OCI-LY3 (cell line): ENCODE measurements around the gene COL4A3.

Source experiments
- H2AFZ ChIP-seq: fragments of 200-600, 300-600 bp; shearing (Covaris generic); 2 replicates; pipeline ENCODE4 v1.6.0; 2014; ENCODE audit warnings: antibody characterized with exemption, low read depth, low read length
- H3K27ac ChIP-seq: fragments of 200-600, 300-600 bp; sonication (generic); 2 replicates; pipeline ENCODE4 v1.5.1; 2014; ENCODE audit warnings: mild to moderate bottlenecking, low read length, moderate library complexity, mixed read lengths
- H3K27me3 ChIP-seq: fragments of 200-600, 300-600 bp; sonication (generic); 2 replicates; pipeline ENCODE4 v1.6.1; 2014; ENCODE audit warnings: low read depth, low read length, mixed read lengths
- H3K36me3 ChIP-seq: fragments of 200-600, 300-600 bp; sonication (generic); replicated peaks from 2 replicates; pipeline ENCODE3; 2014; ENCODE audit warnings: low read depth, low read length, mixed read lengths
- H3K4me1 ChIP-seq: fragments of 300-600, 200-600 bp; sonication (generic); 2 replicates; pipeline ENCODE4 v1.6.1; 2014; ENCODE audit warnings: low read length, mixed read lengths
- H3K4me2 ChIP-seq: fragments of 200-600, 300-600 bp; sonication (generic); 2 replicates; pipeline ENCODE4 v1.6.1; 2014; ENCODE audit warnings: low read length, mixed read lengths
- H3K4me3 ChIP-seq: fragments of 300-600, 200-600 bp; sonication (generic); 2 replicates; pipeline ENCODE4 v1.5.1; 2014; ENCODE audit warnings: antibody characterized with exemption, mild to moderate bottlenecking, low read length, moderate library complexity
- H3K79me2 ChIP-seq: fragments of 300-600, 200-600 bp; shearing (Covaris generic); 2 replicates; pipeline ENCODE4 v1.6.1; 2014; ENCODE audit warnings: mild to moderate bottlenecking, low read length, mixed read lengths
- H3K9ac ChIP-seq: fragments of 300-600, 200-600 bp; shearing (Covaris generic); 2 replicates; pipeline ENCODE4 v1.6.0; 2014; ENCODE audit warnings: mild to moderate bottlenecking, low read length, moderate library complexity
- H3K9me3 ChIP-seq: fragments of 200-600, 300-600 bp; shearing (Covaris generic); 2 replicates; pipeline ENCODE4 v1.6.1; 2014; ENCODE audit warnings: low read length, mixed read lengths; ENCODE audit not compliant: insufficient read depth
- H4K20me1 ChIP-seq: fragments of 200-600, 300-600 bp; sonication (generic); 2 replicates; pipeline ENCODE4 v1.6.1; 2016; ENCODE audit warnings: low read length, mixed read lengths; ENCODE audit not compliant: insufficient read depth
- CTCF ChIP-seq: fragments of 200-600, 300-600 bp; sonication (generic); IDR thresholded peaks from 2 replicates; pipeline ENCODE4 v1.5.1; 2014; ENCODE audit warnings: antibody characterized with exemption, low read length, low read depth
- EZH2phosphoT487 ChIP-seq: fragments of 200-600 bp; shearing (Covaris generic); IDR thresholded peaks from 2 replicates; pipeline ENCODE4 v1.6.1; 2018; ENCODE audit warnings: antibody characterized with exemption, mixed run types, low read depth

COL4A3 gene

GRCh38 chr2:227267410-227268115, 103.1 kb downstream of the COL4A3 start:
- no peak overlapping the region for H3K4me3 ChIP-seq
- no peak overlapping the region for H3K27ac ChIP-seq
- H3K9ac ChIP-seq, result no peak overlapping the region
- no peaks in the 10 kb centered on the region for H3K9me3 ChIP-seq
- no peaks in the 10 kb centered on the region for H3K79me2 ChIP-seq
- no peak overlapping the region for H2AFZ ChIP-seq
- TF ChIP-seq CTCF, result no peak
- TF ChIP-seq EZH2phosphoT487, result no peak
- H3K27me3 ChIP-seq, result no peaks in the 10 kb centered on the region
- no peak overlapping the region for H3K4me2 ChIP-seq
- H4K20me1 ChIP-seq, result no peaks in the 10 kb centered on the region
- H3K36me3 ChIP-seq, result no peaks in the 10 kb centered on the region
- H3K4me1 ChIP-seq, result peaks cover 8% of the 10 kb centered on the region; the same call in 1 of the 2 replicates

GRCh38 chr2:227280895-227281294, 116.5 kb downstream of the COL4A3 start:
- Histone ChIP-seq H3K4me1 (no peaks in the 10 kb centered on the region), H3K4me2 (no peak overlapping the region), H3K79me2 (no peaks in the 10 kb centered on the region), H3K9ac (no peak overlapping the region), H2AFZ (no peak overlapping the region), H3K9me3 (no peaks in the 10 kb centered on the region), H4K20me1 (no peaks in the 10 kb centered on the region), H3K36me3 (no peaks in the 10 kb centered on the region), H3K27me3 (no peaks in the 10 kb centered on the region), H3K27ac (no peak overlapping the region), H3K4me3 (no peak overlapping the region)
- TF ChIP-seq EZH2phosphoT487, result no peak
- TF ChIP-seq CTCF, result no peak

GRCh38 chr2:227285741-227286236, 121.4 kb downstream of the COL4A3 start:
- Histone ChIP-seq H3K4me2 (no peak overlapping the region), H3K4me1 (no peaks in the 10 kb centered on the region), H3K9ac (no peak overlapping the region), H2AFZ (no peak overlapping the region), H3K27me3 (no peaks in the 10 kb centered on the region), H3K4me3 (no peak overlapping the region), H4K20me1 (no peaks in the 10 kb centered on the region), H3K27ac (no peak overlapping the region), H3K9me3 (no peaks in the 10 kb centered on the region), H3K79me2 (no peaks in the 10 kb centered on the region), H3K36me3 (no peaks in the 10 kb centered on the region)
- no peak for TF ChIP-seq CTCF
- TF ChIP-seq EZH2phosphoT487, result no peak

- TF ChIP-seq CTCF (no peak), EZH2phosphoT487 (no peak)
- H4K20me1 ChIP-seq, result no peaks in the 10 kb centered on the region
- H3K9ac ChIP-seq, result no peak overlapping the region
- no peaks in the 10 kb centered on the region for H3K9me3 ChIP-seq
- H3K4me3 ChIP-seq, result no peak overlapping the region
- no peak overlapping the region for H3K4me2 ChIP-seq
- no peak overlapping the region for H2AFZ ChIP-seq
- no peaks in the 10 kb centered on the region for H3K4me1 ChIP-seq
- no peak overlapping the region for H3K27ac ChIP-seq
- no peaks in the 10 kb centered on the region for H3K36me3 ChIP-seq
- H3K27me3 ChIP-seq, result no peaks in the 10 kb centered on the region
- H3K79me2 ChIP-seq, result no peaks in the 10 kb centered on the region
These were observed 123.3 kb downstream of the COL4A3 start for GRCh38 chr2:227287771-227288170.
